IPS-NIHi7 (cell line): ENCODE results near the gene ATXN3.
"Not testable (repeated sequence)": the region's sequence is repeated elsewhere in the genome, so short reads cannot be mapped to it uniquely, and the experiment has no call there.

Experiments used
- DNase-seq: peaks from one replicate; pipeline ENCODE4 v3.0.0; 2012; ENCODE audit warnings: mixed read lengths; ENCODE audit errors: extremely low spot score

ATXN3 gene

GRCh38 chr14:92074555-92074954 lies 31.8 kb downstream of the ATXN3 start:
- no peak for DNase-seq

GRCh38 chr14:92058006-92058917 lies 48.1 kb downstream of the ATXN3 start:
- DNase-seq = no peak

- no peak for DNase-seq
These were observed 56.6 kb downstream of the ATXN3 start for GRCh38 chr14:92049781-92050180.

- not testable (repeated sequence) for DNase-seq
These were observed 57.2 kb downstream of the ATXN3 start for GRCh38 chr14:92049221-92049620.

GRCh38 chr14:92045904-92046303 lies 60.5 kb downstream of the ATXN3 start:
- not testable (repeated sequence) for DNase-seq

DNA sequence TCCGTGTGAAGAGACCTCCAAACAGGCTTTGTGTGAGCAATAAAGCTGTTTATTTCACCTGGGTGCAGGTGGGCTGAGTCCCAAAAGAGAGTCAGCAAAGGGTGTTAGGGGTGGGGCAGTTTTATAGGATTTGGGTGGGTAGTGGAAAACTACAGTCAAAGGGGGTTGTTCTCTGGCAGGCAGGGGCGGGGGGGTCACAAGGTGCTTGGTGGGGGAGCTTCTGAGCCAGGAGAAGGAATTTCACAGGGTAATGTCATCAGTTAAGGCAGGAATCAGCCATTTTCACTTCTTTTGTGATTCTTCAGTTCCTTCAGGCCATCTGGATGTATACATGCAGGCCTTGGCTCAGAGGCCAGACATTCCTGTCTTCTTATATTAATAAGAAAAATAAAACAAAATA lies 64.6 kb downstream of the ATXN3 start:
- not testable (repeated sequence) for DNase-seq

DNA sequence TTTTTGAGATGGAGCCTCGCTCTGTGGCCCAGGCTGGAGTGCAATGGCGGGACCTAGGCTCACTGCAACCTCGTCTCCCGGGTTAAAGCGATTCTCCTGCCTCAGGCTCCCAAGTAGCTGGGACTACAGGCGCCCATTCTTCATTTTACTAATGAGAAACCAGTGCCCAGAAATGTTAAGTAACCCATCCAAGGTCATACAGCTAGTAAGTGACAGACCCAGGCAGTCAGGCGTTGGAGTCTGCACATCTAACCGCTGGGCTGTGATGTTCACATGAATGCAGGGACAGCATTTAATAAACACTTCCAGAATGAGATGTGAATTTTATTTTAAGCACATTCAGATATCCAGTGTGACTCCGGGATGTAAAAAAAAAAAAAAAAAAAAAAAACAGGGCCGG lies 65.2 kb downstream of the ATXN3 start:
- no peak for DNase-seq

- peak; percentile 23 for DNase-seq
These were observed 65.8 kb downstream of the ATXN3 start for GRCh38 chr14:92040431-92041051.

- DNase-seq = peak; percentile 91
These were observed 66.5 kb downstream of the ATXN3 start, which contains the start of gene TRIP11 for GRCh38 chr14:92039719-92040430. TSS of gene TRIP11 (minus strand) at chr14:92040059. CDS start at chr14:92039685, 374 bp downstream.

DNA sequence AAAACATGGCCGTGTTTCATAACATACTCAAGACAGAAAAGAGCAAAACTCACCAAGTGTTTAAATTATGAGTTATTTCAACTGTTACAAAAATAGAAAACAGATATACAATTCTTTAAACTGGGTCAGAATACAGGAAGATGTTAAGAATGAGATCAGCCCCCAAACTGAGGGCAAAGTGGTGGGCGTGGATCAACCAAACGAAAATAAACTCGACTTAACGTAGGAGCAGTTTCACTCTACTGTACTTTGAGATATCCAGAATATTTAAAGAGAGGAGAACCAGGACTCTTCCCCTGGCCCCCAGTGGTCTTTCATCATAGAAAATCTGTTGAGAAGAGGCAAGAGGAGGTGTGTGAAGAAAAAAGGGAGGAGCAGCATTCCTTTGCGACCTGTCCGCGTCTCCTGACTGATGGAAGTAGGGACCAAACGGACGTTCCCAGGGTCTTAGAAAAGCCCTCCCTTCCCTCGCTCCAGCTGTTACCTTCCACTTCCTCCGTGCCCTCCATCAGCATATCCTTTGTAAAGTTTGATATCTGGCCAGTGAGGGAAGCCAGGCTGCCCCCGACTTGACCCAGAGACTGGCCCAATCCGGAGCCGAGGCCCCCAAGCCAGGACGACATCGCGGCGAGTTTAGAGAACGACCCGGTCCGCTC lies 67.2 kb downstream of the ATXN3 start:
- peak; percentile 90 for DNase-seq

GRCh38 chr14:92037989-92038388 lies 68.4 kb downstream of the ATXN3 start:
- DNase-seq = no peak

GRCh38 chr14:92035890-92036289 lies 70.5 kb downstream of the ATXN3 start:
- DNase-seq = no peak

DNA sequence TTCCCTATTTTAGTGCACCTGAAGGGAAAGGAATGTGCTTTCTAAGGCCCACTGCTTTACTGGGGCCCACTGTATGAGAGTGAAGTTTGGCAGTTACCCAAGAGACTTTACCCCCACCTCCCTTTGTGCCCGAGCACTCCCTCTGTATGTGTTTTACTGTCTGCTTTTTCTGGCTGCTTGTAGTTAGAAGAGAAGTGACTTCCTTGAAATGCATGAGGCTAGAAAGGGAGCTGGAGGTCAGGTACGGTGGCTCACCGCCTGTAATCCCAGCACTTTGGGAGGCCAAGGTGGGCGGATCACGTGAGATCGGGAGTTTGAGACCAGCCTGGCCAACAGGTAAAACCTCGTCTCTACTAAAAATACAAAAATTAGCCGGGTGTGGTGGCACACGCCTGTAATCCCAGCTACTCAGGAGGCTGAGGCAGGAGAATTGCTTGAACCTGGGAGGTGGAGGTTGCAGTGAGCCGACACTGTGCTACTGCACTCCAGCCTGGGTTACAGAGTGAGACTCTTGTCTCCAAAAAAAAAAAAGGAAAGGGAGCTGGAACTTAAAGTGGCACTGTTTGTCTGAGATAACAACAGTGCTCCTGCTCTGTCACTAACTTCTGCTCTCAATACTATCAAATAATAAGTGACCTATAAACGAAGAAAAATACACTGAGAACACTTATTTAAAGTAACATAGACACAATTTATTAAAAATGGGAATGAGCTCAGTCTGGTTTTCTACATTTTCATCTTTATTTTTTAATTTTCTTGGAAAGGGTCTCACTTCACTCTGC lies 72.3 kb downstream of the ATXN3 start:
- DNase-seq = no peak

- no peak for DNase-seq
These were observed 72.9 kb downstream of the ATXN3 start for GRCh38 chr14:92033433-92033832.

GRCh38 chr14:92026548-92027190 lies 79.7 kb downstream of the ATXN3 start:
- no peak for DNase-seq

GRCh38 chr14:92022036-92022435 lies 84.3 kb downstream of the ATXN3 start:
- DNase-seq = no peak

- DNase-seq = no peak
These were observed 84.9 kb downstream of the ATXN3 start for GRCh38 chr14:92021523-92021922.

DNA sequence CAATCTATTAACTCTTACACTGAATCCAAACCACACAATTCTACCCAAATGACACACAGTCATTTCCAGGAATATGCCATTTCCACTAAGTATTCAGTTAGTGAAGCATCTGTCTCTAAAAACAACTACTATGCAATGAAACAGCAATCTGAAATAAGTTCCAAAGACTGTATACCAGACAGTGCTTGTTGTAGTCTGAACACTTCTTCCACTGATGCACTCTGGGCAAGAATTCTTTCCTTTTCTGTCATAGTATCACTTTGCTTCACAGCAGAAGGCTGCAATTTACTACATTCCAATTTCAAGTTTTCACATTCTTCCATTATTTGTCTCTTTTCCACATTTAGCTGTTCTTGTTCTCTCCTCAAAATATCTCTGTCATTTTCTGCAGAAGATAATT lies 92.3 kb downstream of the ATXN3 start:
- no peak for DNase-seq

DNA sequence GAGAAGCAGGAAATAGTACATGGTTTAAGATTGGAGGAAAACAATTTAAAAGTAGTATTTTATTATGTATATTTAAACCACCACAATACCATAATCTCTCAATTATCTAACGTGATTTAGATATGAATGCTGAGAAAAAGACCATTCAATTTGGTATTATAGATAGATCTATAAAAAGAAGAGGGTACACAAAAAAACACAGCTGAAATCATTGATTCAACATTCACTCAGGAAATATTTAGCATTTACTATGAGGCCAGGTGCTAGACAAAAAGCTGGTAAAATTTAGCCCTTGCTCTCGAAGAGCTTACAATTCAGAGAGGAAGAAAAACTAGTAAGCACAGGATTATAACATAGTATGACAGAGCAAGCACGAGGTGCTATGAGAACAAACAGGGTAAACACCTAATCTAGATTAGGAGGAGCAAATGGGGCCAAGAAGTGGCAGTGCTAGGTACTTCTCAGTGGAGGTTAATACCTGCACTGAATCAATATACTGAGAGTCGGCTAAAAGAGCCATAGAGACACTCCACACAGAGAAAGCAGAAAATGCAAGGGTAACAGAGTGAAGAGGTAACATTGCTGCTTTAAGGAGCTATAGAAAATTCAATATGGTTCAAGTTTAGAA lies 94.1 kb downstream of the ATXN3 start:
- DNase-seq = no peak

DNA sequence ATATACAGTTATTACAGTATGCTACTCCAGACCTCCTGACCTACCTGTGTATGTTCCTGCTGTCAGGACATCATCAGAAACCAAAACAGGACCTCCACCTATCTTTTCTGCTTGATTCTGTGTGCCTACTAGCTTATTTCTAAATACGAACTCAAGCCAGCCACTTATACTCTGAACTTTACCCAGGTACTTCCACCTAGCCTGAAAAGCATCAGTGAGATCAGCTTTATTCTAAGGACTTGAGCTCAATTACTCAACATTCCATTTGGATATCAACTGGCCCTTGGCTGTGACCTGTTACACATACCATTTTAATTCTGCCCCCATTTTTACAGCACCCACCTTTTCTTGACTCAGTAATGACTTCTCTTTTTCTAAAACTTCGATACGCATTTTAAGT lies 95.7 kb downstream of the ATXN3 start:
- no peak for DNase-seq
